ENCODE measurements around the gene SPTAN1.
"Not testable (repeated sequence)": the region's sequence is repeated elsewhere in the genome, so short reads cannot be mapped to it uniquely, and the experiment has no call there.

SPTAN1 gene

DNA sequence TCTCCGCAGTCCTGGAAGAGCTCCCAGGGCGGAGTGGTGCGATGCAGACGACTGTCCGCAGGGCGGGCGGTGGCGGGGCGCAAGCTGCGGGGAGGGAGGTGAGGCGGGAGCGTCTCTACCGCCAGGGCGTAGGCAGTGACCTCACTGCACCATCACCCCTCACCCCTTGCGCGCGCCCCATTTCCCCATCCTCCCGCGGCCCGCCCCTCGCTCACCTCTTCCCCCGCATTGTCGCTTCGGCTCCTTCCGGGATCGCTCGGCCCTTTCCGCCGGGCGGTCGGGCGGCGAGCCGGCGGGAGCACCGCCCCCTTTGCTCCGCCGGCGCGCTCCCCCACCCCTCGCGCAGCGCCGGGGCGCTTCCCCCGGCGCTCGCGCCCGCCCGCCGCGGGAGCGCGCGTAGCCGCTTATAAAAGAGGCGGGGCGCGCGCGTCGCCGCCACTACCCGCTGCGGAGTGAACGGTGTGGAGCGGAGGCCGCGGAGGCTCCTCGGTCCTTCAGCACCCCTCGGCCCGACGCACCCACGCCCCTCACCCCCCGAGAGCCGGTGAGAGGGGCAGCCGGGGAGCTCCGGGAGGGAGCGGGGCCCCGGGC lies at the start of gene SPTAN1:
TSS of gene SPTAN1 (plus strand) at position 435 of the 591 bp plus-strand sequence. CDS start 14,154 bp downstream, outside the sequence.
- DNase-seq (ENCODE audit: low read depth in 3 of 3), result peak; percentile 89 to 91 (median 90)

DNA sequence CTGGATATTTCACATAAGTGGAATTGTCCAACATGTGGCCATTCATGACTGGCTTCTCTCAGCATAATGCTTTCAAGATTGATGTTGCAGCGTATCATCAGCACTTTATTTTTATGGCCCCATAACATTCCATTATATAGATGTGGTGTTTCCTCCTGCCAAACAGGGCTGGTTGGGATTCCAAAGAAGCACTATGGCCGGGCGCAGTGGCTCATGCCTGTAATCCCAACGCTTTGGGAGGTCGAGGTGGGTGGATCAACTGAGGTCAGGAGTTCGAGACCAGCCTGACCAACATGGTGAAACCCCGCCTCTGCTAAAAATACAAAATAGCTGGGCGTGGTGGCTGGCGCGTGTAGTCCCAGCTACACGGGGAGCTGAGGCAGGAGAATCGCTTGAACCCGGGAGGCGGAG lies 49.0 kb upstream of the SPTAN1 start:
- not testable (repeated sequence) for DNase-seq (ENCODE audit: low read depth in 3 of 3)

DNA sequence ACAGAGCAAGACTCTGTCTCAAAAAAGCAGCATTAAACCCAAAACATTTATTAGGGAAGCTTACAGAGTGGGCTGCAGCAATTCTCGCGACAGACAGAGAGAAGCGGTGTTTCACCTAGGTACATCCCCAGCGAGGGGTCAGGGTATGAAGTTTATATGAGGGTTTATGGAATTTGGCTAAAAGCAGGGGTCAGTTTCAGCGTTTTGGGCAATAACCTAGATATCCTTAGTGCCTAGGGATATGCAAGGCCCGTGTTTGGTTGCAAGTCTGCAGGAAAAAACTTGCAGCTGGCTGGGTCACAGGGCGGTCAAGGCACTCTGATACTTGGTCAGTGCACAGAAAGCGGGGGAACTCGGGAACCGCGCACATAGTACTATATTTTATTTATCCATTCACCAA lies 48.5 kb upstream of the SPTAN1 start:
- DNase-seq (ENCODE audit: low read depth in 3 of 3), result no peak

DNA sequence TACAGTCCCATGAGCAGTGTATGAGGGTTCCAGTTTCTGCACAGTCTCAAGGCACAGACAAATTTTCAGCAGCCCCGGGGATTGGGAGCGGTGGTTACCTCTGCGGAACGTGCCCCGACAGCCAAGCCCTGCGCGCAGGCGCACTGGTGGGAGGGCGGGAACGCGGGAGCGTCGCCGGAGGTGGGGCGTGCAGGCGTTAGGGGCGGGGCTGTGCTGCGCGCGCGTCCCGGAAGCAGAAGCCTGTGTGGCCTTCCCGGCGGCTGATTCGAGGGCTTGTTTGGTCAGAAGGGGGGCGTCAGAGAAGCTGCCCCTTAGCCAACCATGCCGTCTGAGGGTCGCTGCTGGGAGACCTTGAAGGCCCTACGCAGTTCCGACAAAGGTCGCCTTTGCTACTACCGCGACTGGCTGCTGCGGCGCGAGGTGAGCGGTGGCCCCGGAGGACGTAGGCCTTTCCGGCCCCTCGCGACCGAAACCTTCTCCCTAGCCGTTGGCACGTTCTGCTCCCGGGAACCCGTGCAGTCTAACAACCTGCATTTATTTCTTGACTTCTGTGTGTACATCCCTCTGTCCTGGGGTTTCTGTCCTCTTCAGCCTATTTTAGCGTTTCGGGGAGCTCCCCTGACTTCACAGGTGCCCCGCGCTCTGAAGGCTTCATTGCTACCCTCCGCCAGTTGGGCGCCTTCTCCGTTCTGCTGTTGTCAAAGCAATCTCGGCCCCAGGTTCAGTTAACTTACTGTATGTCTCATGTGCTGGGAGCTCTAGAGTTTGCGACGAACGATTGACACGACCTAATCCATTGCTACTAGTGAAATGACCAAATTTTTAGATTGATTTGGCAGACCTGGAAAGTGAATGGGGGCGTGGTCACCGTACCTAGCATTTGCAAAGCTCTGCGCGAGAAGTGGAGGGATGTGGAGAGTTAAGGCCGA lies 47.6 kb upstream of the SPTAN1 start, which contains the start of gene GLE1:
TSS of gene GLE1 (plus strand) at position 235 of the 929 bp plus-strand sequence. CDS start at position 322, 87 bp downstream.
- DNase-seq (ENCODE audit: low read depth in 3 of 3), result peak; percentile 94 to 98 (median 94)

DNA sequence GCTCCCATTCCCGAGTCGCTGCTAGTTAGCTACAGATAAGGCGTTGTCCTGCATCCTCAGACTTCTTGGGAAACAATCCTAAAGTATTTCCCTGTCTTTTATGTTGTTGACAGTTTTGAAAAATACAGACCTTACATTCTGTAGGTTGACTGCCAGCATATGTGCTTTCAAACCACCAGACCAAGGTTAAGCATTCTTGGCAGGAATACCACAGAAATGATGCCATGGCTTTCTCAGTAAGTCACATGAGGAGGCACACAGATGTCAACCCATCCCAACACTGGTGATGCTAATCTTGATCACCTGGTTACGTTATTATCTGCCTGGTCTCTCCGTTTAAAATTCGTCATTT lies 47.0 kb upstream of the SPTAN1 start:
- DNase-seq (ENCODE audit: low read depth in 3 of 3), result no peak

DNA sequence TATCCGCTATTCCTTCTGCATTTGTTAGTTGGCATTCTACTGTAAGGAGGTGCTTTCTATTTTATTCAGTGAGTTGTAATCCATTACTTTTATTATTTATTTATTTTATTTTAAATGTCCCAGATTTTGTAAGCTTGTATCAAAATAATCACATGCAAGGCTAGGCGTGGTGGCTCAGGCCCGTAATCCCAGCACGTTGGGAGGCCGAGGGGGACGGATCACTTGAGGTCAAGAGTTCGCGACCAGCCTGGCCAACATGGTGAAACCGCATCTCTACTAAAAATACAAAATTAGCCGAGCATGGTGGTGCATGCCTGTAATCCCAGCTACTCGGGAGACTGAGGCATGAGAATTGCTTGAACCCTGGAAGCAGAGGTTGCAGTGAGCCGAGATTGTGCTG lies 46.5 kb upstream of the SPTAN1 start:
- DNase-seq (ENCODE audit: low read depth in 3 of 3), result not testable (repeated sequence)

DNA sequence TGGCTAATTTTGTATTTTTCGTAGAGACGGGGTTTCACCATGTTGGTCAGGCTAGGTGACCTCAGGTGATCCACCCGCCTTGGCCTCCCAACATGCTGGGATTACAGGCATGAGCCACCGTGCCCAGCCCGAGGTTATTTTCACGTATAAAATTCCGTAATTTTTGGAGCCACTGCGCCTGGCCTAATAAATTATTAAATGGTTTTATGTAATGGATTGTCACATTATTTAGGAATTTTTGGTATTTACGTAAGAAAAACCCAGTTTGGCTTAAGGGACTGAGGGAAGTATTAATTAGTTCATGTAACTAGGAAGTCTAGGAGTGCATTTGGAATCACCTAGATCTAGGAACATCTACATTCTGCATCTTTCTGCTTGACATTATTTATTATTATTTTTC lies 39.6 kb upstream of the SPTAN1 start:
- no peak for DNase-seq (ENCODE audit: low read depth in 3 of 3)

DNA sequence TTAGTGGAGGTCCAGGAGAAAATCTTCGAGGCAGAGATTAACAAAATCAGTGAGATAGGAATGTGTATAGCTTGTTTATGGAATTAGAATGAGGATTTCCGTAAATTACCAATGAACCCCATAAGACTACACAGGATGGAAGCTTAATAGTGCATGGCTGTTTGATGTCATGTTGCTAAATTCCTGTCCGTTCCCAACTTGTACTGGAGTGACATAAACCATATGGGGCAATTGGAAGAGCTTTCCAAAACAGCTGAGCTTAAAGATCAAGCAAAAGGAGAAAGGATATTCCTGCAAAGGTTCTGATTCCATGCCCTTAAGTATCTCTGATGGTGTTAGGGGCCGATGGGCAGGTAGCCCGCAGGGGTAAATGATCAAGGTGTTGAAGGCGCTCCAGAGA lies 30.4 kb upstream of the SPTAN1 start:
- DNase-seq (ENCODE audit: low read depth in 3 of 3), result no peak

DNA sequence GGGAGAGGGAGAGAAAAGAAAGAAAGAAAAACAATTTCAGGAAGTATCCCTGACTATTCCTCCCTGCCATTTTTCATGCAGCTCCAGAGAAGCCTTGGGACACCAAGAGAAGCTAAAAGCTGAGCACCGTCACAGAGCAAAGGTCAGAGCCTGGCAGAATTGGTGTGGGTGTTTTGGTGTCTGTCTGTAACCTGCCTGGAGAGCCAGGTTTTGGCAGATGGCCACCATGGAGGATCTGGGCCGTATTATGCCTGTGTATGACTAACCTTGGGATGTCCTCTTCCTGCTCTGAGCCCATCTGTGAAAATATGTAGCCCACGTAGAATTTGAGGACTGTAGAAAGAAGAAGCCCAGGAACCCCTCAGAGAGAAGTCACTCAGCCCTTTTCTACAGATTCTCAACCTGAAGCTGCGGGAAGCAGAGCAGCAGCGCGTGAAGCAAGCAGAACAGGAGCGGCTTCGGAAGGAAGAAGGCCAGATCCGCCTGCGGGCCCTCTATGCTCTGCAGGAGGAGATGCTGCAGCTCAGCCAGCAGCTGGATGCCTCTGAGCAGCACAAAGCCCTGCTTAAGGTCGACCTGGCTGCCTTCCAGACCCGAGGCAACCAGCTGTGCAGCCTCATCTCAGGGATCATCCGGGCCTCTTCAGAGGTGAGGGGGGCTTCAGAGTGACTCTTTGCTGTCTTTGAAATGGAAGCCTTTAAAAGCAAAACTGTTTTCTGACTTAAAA lies 29.0 kb upstream of the SPTAN1 start:
- DNase-seq (ENCODE audit: low read depth in 3 of 3), result no peak

DNA sequence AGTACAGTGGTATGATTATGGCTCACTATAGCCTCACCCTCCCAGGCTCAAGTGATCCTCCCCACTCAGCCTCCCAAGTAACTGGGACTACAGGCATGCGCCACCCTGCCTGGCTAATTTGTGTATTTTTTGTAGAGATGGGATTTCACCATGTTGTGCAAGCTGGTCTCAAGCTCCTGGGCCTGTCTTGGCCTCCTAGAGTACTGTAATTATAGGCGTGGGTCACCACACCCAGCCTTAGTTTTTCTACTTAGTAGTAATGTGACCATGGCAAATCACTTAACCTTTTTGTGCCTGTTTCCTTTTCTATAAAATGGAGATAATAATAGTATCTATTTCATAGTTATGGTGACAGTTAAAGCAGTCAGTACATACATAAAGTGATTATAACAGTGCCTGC lies 25.7 kb upstream of the SPTAN1 start:
- DNase-seq (ENCODE audit: low read depth in 3 of 3), result no peak

DNA sequence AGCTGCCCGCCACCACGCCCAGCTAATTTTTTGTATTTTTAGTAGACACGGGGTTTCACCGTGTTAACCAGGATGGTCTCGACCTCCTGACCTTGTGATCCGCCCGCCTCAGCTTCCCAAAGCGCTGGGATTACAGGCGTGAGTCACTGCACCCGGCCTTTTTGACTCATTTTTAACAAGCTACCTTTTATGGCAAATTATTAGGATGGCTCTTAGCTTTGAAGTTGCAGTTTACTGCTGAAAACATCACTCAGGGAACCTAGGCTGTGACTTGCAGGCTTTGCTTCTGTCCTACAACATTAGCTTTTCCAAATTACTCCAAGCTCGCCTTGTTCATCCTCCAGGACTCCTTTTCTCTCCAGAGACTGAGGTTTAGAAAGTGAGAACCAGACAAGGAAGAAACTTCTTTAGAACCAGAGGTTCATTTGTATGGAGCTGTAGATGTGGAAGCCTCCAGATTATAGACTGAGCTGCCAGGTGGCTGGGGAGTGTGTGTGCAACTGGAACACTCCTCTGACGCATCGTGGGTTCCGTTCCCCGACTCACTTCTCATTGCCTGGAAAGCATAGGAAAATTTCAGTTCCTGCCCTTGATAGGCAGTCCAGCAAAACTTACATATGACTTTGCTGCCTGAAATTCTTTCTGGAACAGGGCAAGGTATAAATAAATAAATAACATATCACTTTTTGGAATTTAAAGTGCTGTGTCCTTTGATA lies 23.8 kb upstream of the SPTAN1 start:
- DNase-seq (ENCODE audit: low read depth in 3 of 3), result no peak

DNA sequence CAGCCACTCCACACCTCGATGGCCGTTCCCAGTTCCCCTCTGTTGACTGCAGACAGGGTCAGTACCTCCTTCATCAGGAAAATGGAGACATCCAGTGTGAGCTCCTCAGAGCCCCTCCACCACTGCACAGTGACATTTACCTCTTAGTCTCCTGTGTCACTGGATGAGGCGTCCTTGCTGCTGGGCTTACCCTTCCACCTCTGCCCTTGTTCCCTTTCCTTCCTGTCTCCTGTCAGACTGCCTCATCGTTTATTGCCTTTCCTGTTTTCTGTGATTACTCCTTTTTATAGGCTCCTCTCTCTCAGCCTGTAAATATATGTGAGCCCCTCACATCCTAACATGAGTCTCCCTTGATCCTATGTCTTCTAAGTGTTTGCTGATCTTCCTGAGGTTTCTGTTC lies 23.2 kb upstream of the SPTAN1 start:
- DNase-seq (ENCODE audit: low read depth in 3 of 3), result no peak

DNA sequence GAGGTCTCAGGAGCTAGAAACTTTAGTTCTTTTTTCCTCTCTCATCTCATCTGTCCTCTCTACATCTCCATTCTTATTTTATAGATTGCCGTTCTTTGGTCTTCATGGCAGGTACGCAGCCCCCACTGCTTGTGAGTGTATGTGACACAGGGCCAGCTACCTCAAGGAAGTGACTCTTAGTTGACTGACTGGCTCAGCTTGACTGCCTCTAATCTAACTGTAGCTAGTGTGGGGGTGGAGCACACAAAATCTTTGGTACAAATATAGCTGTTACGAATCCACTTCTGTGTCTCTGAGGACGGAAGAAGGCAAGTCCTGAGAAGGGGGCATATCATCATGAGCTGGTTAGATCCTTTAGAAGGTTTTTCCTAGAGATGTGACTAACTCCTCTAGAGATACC lies 19.8 kb upstream of the SPTAN1 start:
- no peak for DNase-seq (ENCODE audit: low read depth in 3 of 3)

DNA sequence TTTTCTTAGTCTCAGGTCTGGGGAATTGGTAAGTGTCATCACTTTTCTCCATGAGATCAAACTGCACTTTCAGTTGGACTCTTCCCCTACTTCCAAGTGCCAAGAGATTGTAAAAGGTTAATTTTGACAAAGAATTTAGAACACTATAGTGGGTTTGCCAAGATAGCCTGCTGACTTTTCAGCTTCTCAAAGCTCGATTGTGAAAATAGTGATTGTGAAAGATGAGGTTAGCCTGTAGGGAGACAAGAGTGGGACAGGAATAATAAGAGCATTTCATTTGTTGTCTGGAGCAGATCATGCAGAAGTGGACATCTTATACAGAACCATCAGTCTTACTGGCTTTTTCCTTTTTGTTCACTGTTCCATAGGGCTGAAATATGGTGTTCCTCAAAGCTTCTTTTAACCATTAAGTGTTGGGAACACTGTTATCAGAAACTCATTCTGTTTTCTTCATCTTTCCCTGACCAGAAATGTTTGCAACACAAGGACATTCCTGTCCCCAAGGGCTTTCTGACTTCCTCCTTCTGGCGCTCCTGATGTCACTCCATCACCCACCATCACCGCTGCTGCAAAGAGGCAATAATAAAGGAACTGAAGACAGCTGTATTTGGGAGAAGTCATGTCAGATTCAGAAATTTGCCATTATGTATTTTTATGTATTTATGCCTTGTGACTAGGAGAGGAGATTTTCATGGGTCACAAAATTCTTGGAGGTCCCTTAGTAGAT lies 11.6 kb upstream of the SPTAN1 start:
- no peak for DNase-seq (ENCODE audit: low read depth in 3 of 3)

DNA sequence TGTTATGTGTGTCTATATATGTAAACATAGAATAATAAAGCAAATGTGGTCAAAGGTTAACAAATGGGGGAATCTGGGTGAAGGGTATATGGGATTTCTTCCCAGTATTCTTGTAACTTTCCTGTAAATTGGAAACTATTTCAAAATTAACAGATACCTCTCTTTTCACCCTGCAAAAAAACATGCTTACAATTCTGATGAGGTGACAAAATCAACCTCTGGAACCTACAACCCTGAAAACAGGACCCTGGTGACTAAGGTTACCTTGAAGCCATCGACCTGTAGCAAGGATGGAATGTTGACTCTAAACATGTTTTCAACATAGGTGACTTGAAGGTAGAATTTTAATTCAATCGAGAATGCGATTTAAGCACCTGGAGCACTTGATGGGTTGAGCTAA lies 5.9 kb upstream of the SPTAN1 start:
- no peak for DNase-seq (ENCODE audit: low read depth in 3 of 3)

DNA sequence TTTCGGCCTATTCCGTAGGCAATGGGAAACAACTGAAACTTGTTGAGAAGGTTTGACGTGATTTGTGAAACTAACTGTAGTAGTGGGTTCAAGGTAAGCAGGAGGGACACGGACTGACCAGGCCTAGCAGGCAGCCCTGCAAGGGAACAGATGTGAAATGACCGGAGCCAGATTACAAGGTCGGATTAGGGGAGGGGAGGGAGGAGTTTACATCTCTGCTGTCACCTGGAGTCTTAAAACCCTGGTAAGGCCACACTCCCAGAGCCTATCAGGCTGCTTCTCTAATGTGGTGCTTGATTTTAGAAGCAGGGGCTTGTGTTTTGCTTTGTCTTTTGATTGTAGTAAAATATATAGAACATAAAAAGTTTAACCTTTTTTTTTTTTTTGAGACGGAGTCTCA lies 3.5 kb upstream of the SPTAN1 start:
- DNase-seq (ENCODE audit: low read depth in 3 of 3), result no peak

DNA sequence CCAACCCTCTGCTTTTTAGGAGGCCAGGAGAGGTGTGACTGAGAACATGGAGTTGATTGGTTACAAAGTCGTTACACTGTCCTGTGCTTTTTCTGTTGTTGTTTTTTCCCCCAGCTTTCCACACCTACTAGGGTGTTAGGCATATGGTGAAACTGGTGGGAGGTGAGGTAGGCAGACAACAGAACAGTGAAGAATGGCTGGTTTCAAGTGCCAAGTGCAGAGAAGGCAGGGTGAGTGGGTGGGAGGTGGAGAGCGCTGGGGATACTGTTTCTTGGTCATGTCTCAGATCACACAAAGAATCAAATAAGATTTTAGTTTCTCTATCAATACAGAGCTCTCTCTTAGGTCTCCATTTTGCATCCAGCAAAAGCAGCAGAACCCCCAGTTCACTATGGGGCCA lies 2.2 kb upstream of the SPTAN1 start:
- DNase-seq (ENCODE audit: low read depth in 3 of 3), result no peak

DNA sequence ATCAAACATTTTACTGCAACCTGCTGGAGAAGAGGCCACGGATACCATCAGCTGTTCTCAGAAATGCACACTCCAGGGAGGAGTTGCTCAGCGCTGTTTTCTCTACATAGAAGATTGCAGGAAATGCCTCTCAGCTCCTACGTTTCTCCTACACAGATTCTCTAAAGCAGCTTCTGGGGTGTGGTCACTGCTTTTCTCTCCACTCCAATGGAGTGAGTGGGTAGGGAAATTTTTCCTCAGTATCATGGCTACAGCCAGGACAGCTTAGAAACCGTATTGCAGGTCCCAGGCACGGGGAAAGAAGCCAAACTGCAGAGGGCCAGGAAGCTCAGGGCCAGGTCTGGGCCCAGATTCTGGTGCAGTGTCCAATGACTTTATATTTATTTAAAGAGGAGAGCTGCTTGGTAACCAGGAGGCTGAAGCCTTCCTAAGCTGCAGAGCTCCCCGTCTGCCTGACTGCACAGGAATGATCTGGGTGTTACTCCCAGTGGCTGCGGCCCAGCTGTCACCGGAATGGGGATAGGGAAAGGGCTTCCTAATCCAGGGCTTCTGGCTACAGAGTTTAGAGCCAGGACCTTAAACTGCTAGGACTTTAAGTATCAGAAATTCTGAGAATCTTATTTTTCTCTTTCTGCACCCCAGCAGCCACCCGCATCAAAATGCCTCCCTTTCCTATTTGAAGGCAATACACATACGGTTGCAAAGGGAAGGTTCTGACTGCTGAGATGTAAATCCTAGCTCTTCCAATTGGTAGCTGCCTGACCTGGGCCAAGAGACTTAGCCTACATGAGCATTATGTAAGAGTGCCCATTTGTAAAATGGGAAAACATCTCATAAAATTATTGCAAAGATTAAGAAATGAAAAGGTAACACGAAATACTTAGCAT lies 1.4 kb upstream of the SPTAN1 start:
- DNase-seq (ENCODE audit: low read depth in 3 of 3), result no peak

DNA sequence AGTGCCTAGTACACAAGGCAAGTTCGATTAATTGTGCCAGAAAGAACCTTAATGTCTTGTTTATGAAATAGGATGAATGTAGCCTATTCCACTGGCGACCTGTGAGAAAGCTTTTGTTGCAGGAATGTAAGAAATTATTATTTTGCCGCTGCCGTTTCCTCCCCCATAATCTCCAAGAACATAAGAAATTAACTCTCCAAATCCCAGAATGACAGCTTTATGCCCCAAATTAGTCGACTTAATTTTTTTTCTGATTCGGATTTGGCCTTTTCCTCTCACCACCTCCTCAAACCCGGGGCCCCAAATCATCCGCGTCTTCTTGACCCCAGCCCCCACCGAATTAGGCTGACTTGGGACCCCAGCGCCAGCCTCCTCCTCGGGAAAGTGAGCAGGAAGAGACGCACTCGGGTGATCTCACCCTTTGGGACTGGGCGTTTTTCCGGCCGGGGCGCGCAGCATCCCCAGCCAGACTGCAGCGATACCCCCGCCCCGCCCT lies 682 bp upstream of the SPTAN1 start:
- no peak for DNase-seq (ENCODE audit: low read depth in 3 of 3)

All from stimulated activated CD4-positive, alpha-beta T cell treated with anti-CD3 and anti-CD28 coated beads, TNF-alpha, amount 100 ng/mL, for 4 hours (primary cell).